ENCODE data around the gene ZNF423. TPM values are rescaled to one million over a fixed set of nuclear protein-coding genes. Genes with fewer than 3 reads are reported as not detected.

The ZNF423 gene
- total and polyA plus RNA-seq, 9 of the 15 experiments (the other 6 are each of a cell fraction or from before 2014, with no cell fraction given) = not detected

DNA sequence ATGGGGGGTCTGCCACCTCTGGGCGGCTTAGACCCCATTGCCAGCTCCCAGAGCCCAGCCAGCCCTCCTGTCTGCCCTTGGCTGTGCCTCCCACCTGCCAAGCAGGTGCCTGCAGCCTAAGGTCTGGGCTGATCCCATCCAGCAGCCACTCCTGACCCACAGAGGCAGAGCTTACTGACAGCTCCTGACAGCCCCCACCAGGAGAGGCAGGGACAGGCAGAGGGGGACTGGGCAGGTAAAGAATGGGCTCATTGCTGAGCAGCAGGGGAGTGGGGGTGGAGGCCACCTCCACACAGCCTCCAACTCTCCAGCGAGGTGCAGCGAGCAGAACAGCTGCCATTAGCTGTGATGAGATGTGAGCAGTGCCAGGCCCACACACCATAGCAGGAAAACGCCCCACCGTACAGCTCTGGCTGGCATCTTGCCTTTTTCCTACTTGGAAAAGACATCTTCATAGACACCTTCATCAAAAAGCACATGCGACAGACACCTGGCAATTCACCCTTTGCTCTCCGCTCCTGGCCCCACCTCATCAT lies 317.9 kb downstream of the ZNF423 start:
- H4K20me1 ChIP-seq (replicated peaks; ENCODE audit: control insufficient read depth, insufficient read depth, low read length) = 0 out of 2 replicates have a peak, but pooled peaks cover 4% of the 10 kb centered on the region
- no peaks in the 10 kb centered on the region for H3K36me3 ChIP-seq (ENCODE audit: control insufficient read depth, insufficient read depth, low read length)
- FAIRE-seq (no peak), ATAC-seq (no peak), DNase-seq (ENCODE audit: extremely low read depth in 1 of 4, low spot score in 3 of 4) (no peak)
- ChIA-PET CTCF (ENCODE audit: low intra/inter-chr PET ratio) (no interaction called here), POLR2A (no interaction called here)
- no peak overlapping the region for H2AFZ ChIP-seq (ENCODE audit: low read depth, low read length)
- H3K9me1 ChIP-seq (ENCODE audit: control insufficient read depth, insufficient read depth, low read length) = no peaks in the 10 kb centered on the region
- H3K9ac ChIP-seq (ENCODE audit: insufficient read depth in 1 of 2, low read depth in 2 of 2, low read length in 2 of 2) = no peak overlapping the region
- peaks cover 0 to 22% of the 10 kb centered on the region in 2 experiments; a peak in 3 of 5 replicates for H3K27me3 ChIP-seq (ENCODE audit: control insufficient read depth in 2 of 2, insufficient read depth in 2 of 2, low read length in 2 of 2)
- no peaks in the 10 kb centered on the region; a peak in 1 of 5 replicates for H3K4me1 ChIP-seq (replicated peaks in 1 of 2; ENCODE audit: control insufficient read depth in 2 of 2, insufficient read depth in 2 of 2, low read length in 2 of 2)
- no peaks in the 10 kb centered on the region for H3K9me3 ChIP-seq (replicated peaks; ENCODE audit: control insufficient read depth, insufficient read depth, low read depth, low read length)
- H3K4me3 ChIP-seq = no peak overlapping the region
- no peak overlapping the region for H3K27ac ChIP-seq (ENCODE audit: extremely low read depth, low read depth, low read length)
- H3K79me2 ChIP-seq (ENCODE audit: control insufficient read depth, insufficient read depth, low read length) = no peaks in the 10 kb centered on the region
- H3K4me2 ChIP-seq (ENCODE audit: insufficient read depth, low read length) = no peak overlapping the region
- BruUV-seq (replicated peaks) = no TSS peak
- in situ Hi-C loops (cut with MboI) (no loop called here), intact Hi-C loops (cut with micrococcal nuclease) (no loop called here)
- TF ChIP-seq ZNF140 (CRISPR knock-in tag; IDR thresholded peaks at IDR 0.05) (no peak), SP2 (IDR thresholded peaks at IDR 0.05; ENCODE audit: extremely low read depth, low read depth, low read length, poor library complexity, severe bottlenecking) (no peak), CSDE1 (IDR thresholded peaks at IDR 0.05) (no peak), ZEB2 (IDR thresholded peaks at IDR 0.05) (no peak), KLF16 (IDR thresholded peaks at IDR 0.05) (no peak), NR4A1 (CRISPR knock-in tag; IDR thresholded peaks at IDR 0.05) (no peak), NR4A1 (tag; IDR thresholded peaks at IDR 0.05) (no peak), TARDBP (IDR thresholded peaks at IDR 0.05) (no peak), ZNF79 (CRISPR knock-in tag; IDR thresholded peaks at IDR 0.05; ENCODE audit: low read depth) (no peak), PHB (CRISPR knock-in tag; IDR thresholded peaks at IDR 0.05) (no peak), ZSCAN29 (IDR thresholded peaks at IDR 0.05) (no peak), HDAC8 (tag; IDR thresholded peaks at IDR 0.05) (no peak)
- TF ChIP-seq, protein P1, sequence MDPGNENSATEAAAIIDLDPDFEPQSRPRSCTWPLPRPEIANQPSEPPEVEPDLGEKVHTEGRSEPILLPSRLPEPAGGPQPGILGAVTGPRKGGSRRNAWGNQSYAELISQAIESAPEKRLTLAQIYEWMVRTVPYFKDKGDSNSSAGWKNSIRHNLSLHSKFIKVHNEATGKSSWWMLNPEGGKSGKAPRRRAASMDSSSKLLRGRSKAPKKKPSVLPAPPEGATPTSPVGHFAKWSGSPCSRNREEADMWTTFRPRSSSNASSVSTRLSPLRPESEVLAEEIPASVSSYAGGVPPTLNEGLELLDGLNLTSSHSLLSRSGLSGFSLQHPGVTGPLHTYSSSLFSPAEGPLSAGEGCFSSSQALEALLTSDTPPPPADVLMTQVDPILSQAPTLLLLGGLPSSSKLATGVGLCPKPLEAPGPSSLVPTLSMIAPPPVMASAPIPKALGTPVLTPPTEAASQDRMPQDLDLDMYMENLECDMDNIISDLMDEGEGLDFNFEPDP (CRISPR knock-in tag; IDR thresholded peaks at IDR 0.05) = no peak
- TF ChIP-seq, protein P2, sequence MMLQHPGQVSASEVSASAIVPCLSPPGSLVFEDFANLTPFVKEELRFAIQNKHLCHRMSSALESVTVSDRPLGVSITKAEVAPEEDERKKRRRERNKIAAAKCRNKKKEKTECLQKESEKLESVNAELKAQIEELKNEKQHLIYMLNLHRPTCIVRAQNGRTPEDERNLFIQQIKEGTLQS (IDR thresholded peaks at IDR 0.05) = no peak
- TF ChIP-seq, protein P2 (CRISPR knock-in tag; conservative IDR thresholded peaks at IDR 0.05) = no peak
- TF ChIP-seq, protein P3, sequence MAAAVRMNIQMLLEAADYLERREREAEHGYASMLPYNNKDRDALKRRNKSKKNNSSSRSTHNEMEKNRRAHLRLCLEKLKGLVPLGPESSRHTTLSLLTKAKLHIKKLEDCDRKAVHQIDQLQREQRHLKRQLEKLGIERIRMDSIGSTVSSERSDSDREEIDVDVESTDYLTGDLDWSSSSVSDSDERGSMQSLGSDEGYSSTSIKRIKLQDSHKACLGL (CRISPR knock-in tag; IDR thresholded peaks at IDR 0.05; ENCODE audit: borderline replicate concordance, poor library complexity, severe bottlenecking) = no peak
- TF ChIP-seq, protein P4, sequence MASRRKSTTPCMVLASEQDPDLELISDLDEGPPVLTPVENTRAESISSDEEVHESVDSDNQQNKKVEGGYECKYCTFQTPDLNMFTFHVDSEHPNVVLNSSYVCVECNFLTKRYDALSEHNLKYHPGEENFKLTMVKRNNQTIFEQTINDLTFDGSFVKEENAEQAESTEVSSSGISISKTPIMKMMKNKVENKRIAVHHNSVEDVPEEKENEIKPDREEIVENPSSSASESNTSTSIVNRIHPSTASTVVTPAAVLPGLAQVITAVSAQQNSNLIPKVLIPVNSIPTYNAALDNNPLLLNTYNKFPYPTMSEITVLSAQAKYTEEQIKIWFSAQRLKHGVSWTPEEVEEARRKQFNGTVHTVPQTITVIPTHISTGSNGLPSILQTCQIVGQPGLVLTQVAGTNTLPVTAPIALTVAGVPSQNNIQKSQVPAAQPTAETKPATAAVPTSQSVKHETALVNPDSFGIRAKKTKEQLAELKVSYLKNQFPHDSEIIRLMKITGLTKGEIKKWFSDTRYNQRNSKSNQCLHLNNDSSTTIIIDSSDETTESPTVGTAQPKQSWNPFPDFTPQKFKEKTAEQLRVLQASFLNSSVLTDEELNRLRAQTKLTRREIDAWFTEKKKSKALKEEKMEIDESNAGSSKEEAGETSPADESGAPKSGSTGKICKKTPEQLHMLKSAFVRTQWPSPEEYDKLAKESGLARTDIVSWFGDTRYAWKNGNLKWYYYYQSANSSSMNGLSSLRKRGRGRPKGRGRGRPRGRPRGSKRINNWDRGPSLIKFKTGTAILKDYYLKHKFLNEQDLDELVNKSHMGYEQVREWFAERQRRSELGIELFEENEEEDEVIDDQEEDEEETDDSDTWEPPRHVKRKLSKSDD (conservative IDR thresholded peaks at IDR 0.05; ENCODE audit: low read length) = no peak
- 1% methylated on average over 7 of the region's 7 CpGs for whole genome bisulfite sequencing (ENCODE audit: insufficient coverage, low coverage, missing lambda C conversion rate)
